B cell (primary cell): ENCODE results near the gene MYO1H. TPM values are rescaled to one million over a fixed set of nuclear protein-coding genes. Genes with fewer than 3 reads are reported as not detected.

ENCODE experiments used
- ATAC-seq: fragments of 200-7000 bp; cut with Tn5 transposase; one replicate; pipeline ENCODE4 v1.10.0; 2021; ENCODE audit warnings: low read depth, mild to moderate bottlenecking, moderate number of reproducible peaks, moderate library complexity
- CTCF ChIA-PET: fragments of 350-600 bp; sonication (Branson Sonifier 250); formaldehyde crosslinking; loops from one replicate; lab custom pipeline; 2021; ENCODE audit warnings: antibody characterized with exemption, inconsistent platforms; lab: Charles Lee
- POLR2A ChIA-PET: fragments of 350-600 bp; sonication (Branson Sonifier 250); formaldehyde crosslinking; loops from one replicate; lab custom pipeline; 2021; ENCODE audit warnings: antibody characterized with exemption; lab: Charles Lee
- DNase-seq: peaks from one replicate; pipeline ENCODE4 v3.0.0; 2013
- H2AFZ ChIP-seq: 2 replicates; pipeline ENCODE4 v1.6.1; 2012; ENCODE audit warnings: mild to moderate bottlenecking, low read depth, low read length; ENCODE audit not compliant: insufficient read depth, poor library complexity, severe bottlenecking
- H3K27ac ChIP-seq, 2 donors: 1 replicate in 1 of 2; 2 replicates in 1 of 2; pipeline ENCODE4 v1.5.1; 2012 to 2013; ENCODE audit warnings: low read length in 2 of 2, mild to moderate bottlenecking in 2 of 2, moderate library complexity in 1 of 2
- H3K27me3 ChIP-seq, 4 experiments: fragments of 200-600 bp in 1 of 4; sonication (generic) in 1 of 4; replicated peaks in 1 of 4; 1 replicate in 2 of 4; 2 replicates in 2 of 4; pipeline versions ENCODE4 v1.6.1 to v1.7.0; 2013 to 2016; ENCODE audit warnings: low read length in 3 of 4, mild to moderate bottlenecking in 2 of 4, mixed read lengths in 1 of 4, moderate library complexity in 1 of 4; ENCODE audit not compliant: insufficient read depth in 4 of 4, control insufficient read depth in 3 of 4; ENCODE audit errors: control extremely low read depth in 1 of 4
- H3K36me3 ChIP-seq, 2 experiments: replicated peaks in 1 of 2; 1 replicate in 1 of 2; 2 replicates in 1 of 2; pipeline versions ENCODE4 v1.6.1 to v1.7.1; 2013; ENCODE audit warnings: low read length in 1 of 2; ENCODE audit not compliant: insufficient read depth in 2 of 2, control insufficient read depth in 1 of 2; ENCODE audit errors: control extremely low read depth in 1 of 2, extremely low read depth in 1 of 2
- H3K4me1 ChIP-seq, 2 donors: fragments of 200-600 bp in 1 of 2; sonication (generic) in 1 of 2; 1 replicate in 1 of 2; 2 replicates in 1 of 2; pipeline versions ENCODE4 v1.5.1 to v1.6.1; 2013 to 2017; ENCODE audit warnings: low read length in 2 of 2; ENCODE audit not compliant: control insufficient read depth in 2 of 2, insufficient read depth in 2 of 2
- H3K4me2 ChIP-seq: replicated peaks from 2 replicates; pipeline ENCODE3; 2012; ENCODE audit warnings: mild to moderate bottlenecking, low read depth, low read length; ENCODE audit not compliant: poor library complexity, severe bottlenecking
- H3K4me3 ChIP-seq, 5 experiments: fragments of 200-600 bp in 1 of 5; sonication (generic) in 1 of 5; 1 replicate in 3 of 5; 2 replicates in 2 of 5; pipeline versions ENCODE4 v1.5.1 to v1.7.0; 2011 to 2016; ENCODE audit warnings: low read length in 4 of 5, mild to moderate bottlenecking in 4 of 5, low read depth in 2 of 5, control low read depth in 1 of 5, moderate library complexity in 1 of 5; ENCODE audit not compliant: insufficient read depth in 1 of 5; ENCODE audit errors: control extremely low read depth in 1 of 5, extremely low read depth in 1 of 5
- H3K79me2 ChIP-seq: fragments of 200-600 bp; sonication (generic); one replicate; pipeline ENCODE4 v1.6.0; 2016; ENCODE audit warnings: low read length; ENCODE audit not compliant: control insufficient read depth, insufficient read depth
- H3K9ac ChIP-seq: fragments of 200-600 bp; sonication (generic); 2 replicates; pipeline ENCODE4 v1.6.1; 2017; ENCODE audit warnings: mild to moderate bottlenecking, low read length, moderate library complexity
- H3K9me3 ChIP-seq, 3 donors: one replicate each; pipeline versions ENCODE4 v1.6.1 to v1.7.1; 2013; ENCODE audit warnings: low read length in 2 of 3; ENCODE audit not compliant: control insufficient read depth in 2 of 3, insufficient read depth in 1 of 3; ENCODE audit errors: control extremely low read depth in 1 of 3
- H4K20me1 ChIP-seq: 2 replicates; pipeline ENCODE4 v1.6.0; 2012; ENCODE audit warnings: mild to moderate bottlenecking, low read length; ENCODE audit not compliant: insufficient read depth, control insufficient read depth, poor library complexity, severe bottlenecking
- H3K27ac Mint-ChIP-seq: one replicate; pipeline ENCODE4 v1.8.0; 2021; ENCODE audit warnings: mixed read lengths
- H3K27me3 Mint-ChIP-seq: one replicate; pipeline ENCODE4 v1.8.0; 2021; ENCODE audit warnings: mixed read lengths
- H3K4me1 Mint-ChIP-seq: one replicate; pipeline ENCODE4 v1.8.0; 2021; ENCODE audit warnings: mixed read lengths
- H3K4me3 Mint-ChIP-seq: one replicate; pipeline ENCODE4 v1.8.0; 2021; ENCODE audit warnings: mixed read lengths
- H3K9me3 Mint-ChIP-seq: one replicate; pipeline ENCODE4 v1.8.0; 2022; ENCODE audit warnings: mixed read lengths; ENCODE audit not compliant: insufficient read depth
- EZH2 ChIP-seq: IDR thresholded peaks from 2 replicates; pipeline ENCODE4 v1.6.1; 2012; ENCODE audit warnings: borderline replicate concordance, low read depth, mild to moderate bottlenecking, moderate library complexity, low read length; ENCODE audit not compliant: insufficient read depth, poor library complexity, severe bottlenecking
- WGBS: methylation state at CpG from one replicate; pipeline ENCODE4 v1.1.5; 2013; ENCODE audit warnings: missing lambda C conversion rate; ENCODE audit not compliant: insufficient coverage; 5-methylcytosine and 5-hydroxymethylcytosine counted together
- intact Hi-C: fragments of 100-400 bp; cut with micrococcal nuclease; formaldehyde crosslinking; loops from one replicate; pipeline ENCODE4 v1.10.0; 2022
- polyA plus RNA-seq: library from polyadenylated mRNA; depleted of rRNA; stranded (reverse); fragments of >200 nt; gene quantifications from 2 replicates; pipeline ENCODE4 v1.2.3, GENCODE V29; 2012
- total RNA-seq, 2 donors: library from RNA; stranded (reverse); fragments of 120-200 nt in 1 of 2; gene quantifications; 1 replicate in 1 of 2; 2 replicates in 1 of 2; pipeline versions ENCODE4 v1.2.3 to v1.2.4, GENCODE V29; 2013 to 2022
- TF ChIP-seq, protein P1 (sequence below): fragments of 200-600 bp; IDR thresholded peaks from one replicate; pipeline ENCODE4 v1.8.0; 2022; ENCODE audit warnings: antibody characterized with exemption, mild to moderate bottlenecking

The MYO1H gene
- total and polyA plus RNA-seq, 2 donors (not counting 1 experiment from before 2014, with no cell fraction given), result not detected

DNA sequence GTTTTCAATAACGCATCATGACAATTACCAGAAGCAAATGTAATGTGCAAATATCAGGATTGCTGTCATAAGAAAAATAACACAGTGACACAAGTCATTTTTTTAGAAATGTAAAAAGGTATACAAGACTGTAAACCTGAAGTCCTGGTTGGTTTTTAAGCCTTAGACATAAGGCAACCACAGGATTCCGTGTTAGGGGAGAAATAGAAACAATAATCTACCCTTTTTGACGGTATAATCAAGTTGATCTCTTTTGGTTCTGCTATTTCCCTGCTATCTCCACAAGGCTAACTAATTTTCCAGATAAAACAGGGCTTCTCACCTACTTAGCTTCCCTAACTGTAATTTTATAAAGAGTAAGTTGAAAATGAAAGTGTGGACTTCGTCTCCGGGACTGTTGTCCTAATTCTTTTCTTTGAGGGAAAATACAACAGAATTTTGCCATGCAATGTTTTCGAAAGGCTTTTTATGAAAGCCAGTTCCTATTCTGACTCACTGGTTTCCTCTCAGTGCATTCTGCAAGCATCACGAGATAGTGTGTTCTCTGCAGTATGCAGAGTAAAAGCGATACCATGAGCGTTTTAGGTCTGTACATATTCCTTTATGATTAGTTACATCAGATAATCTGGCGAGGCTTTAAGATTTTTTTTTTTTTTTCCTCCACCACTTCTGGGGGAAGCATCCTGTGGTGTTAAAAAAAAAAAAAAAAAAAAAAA lies 10.6 kb downstream of the MYO1H start:
- Histone ChIP-seq H3K9me3 (no peaks in the 10 kb centered on the region), H3K36me3 (no peaks in the 10 kb centered on the region), H3K27ac (no peak overlapping the region), H4K20me1 (no peaks in the 10 kb centered on the region), H3K4me2 (peak overlapping the region; percentile 30), H3K9ac (peak overlapping the region; percentile 32), H3K79me2 (no peaks in the 10 kb centered on the region), H3K4me1 (no peaks in the 10 kb centered on the region), H2AFZ (peak overlapping the region; percentile 46), H3K27me3 (peaks cover 0 to 3% (median 0%) of the 10 kb centered on the region in 4 experiments), H3K4me3 (peak overlapping the region in 1 of 5 experiments; percentile 4)
- Mint-ChIP-seq H3K9me3 (no peaks in the 10 kb centered on the region), H3K4me3 (peak overlapping the region; percentile 26), H3K4me1 (peaks cover 2% of the 10 kb centered on the region), H3K27me3 (peaks cover 30% of the 10 kb centered on the region), H3K27ac (no peak overlapping the region)
- CTCF ChIA-PET, result no interaction called here
- ATAC-seq (no peak), DNase-seq (no peak)
- POLR2A ChIA-PET, result no interaction called here
- intact Hi-C loops, result no loop called here
- TF ChIP-seq, protein P1, sequence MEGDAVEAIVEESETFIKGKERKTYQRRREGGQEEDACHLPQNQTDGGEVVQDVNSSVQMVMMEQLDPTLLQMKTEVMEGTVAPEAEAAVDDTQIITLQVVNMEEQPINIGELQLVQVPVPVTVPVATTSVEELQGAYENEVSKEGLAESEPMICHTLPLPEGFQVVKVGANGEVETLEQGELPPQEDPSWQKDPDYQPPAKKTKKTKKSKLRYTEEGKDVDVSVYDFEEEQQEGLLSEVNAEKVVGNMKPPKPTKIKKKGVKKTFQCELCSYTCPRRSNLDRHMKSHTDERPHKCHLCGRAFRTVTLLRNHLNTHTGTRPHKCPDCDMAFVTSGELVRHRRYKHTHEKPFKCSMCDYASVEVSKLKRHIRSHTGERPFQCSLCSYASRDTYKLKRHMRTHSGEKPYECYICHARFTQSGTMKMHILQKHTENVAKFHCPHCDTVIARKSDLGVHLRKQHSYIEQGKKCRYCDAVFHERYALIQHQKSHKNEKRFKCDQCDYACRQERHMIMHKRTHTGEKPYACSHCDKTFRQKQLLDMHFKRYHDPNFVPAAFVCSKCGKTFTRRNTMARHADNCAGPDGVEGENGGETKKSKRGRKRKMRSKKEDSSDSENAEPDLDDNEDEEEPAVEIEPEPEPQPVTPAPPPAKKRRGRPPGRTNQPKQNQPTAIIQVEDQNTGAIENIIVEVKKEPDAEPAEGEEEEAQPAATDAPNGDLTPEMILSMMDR, result no peak
- no peak for TF ChIP-seq EZH2
- whole genome bisulfite sequencing, result 72% methylated on average over 2 of the region's 10 CpGs

DNA sequence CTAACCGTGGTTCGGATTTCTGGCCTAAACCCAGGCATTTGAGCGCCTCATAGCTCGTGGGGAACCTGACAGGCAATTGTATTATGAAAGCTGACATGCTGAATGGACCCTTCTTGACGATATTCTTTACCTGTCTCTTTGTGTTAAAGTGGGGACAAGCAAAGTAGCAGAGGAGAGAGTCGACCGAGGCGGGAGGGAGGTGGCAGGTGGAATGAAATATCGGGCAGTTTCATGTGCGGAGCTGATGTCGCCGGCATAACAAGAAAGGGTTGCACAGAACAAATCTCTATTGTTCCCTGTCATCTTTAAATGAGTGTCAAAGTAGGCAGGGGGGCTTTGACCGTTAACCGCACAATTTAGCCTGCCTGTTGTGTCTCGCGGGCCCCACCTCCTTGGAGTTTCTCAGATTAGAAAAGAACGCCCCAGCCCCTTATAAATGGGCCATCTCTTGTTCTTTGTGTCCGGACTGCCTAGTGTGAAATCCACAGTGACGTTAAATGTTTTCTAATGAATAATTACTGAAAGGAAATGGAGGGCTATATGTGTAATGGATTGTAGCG lies 11.5 kb downstream of the MYO1H start:
- no peaks in the 10 kb centered on the region for H3K79me2 ChIP-seq
- no peak overlapping the region for H3K27ac ChIP-seq
- peaks cover 27% of the 10 kb centered on the region for H3K27me3 Mint-ChIP-seq
- no peak overlapping the region for H2AFZ ChIP-seq
- ATAC-seq (no peak), DNase-seq (no peak)
- intact Hi-C loops, result no loop called here
- no peaks in the 10 kb centered on the region for H3K4me1 ChIP-seq
- peaks cover 0 to 3% (median 0%) of the 10 kb centered on the region in 4 experiments for H3K27me3 ChIP-seq
- no peak overlapping the region for H3K4me2 ChIP-seq
- peaks cover 2% of the 10 kb centered on the region for H3K4me1 Mint-ChIP-seq
- H3K9me3 ChIP-seq, result no peaks in the 10 kb centered on the region
- no peak overlapping the region for H3K4me3 ChIP-seq
- TF ChIP-seq, protein P1, result no peak
- no peak for TF ChIP-seq EZH2
- WGBS, result 97% methylated on average over 20 of the region's 20 CpGs
- no peak overlapping the region for H3K27ac Mint-ChIP-seq
- H3K9me3 Mint-ChIP-seq, result no peaks in the 10 kb centered on the region
- POLR2A ChIA-PET, result no interaction called here
- H3K9ac ChIP-seq, result no peak overlapping the region
- H3K4me3 Mint-ChIP-seq, result no peak overlapping the region
- no peaks in the 10 kb centered on the region for H4K20me1 ChIP-seq
- no peaks in the 10 kb centered on the region for H3K36me3 ChIP-seq
- CTCF ChIA-PET, result no interaction called here
